SIG-M5 (cell line): ENCODE measurements around the gene HSF4.

Experiments
- DNase-seq: peaks from one replicate; lab custom pipeline; 2025; lab: John Stamatoyannopoulos, UW

The HSF4 gene

DNA sequence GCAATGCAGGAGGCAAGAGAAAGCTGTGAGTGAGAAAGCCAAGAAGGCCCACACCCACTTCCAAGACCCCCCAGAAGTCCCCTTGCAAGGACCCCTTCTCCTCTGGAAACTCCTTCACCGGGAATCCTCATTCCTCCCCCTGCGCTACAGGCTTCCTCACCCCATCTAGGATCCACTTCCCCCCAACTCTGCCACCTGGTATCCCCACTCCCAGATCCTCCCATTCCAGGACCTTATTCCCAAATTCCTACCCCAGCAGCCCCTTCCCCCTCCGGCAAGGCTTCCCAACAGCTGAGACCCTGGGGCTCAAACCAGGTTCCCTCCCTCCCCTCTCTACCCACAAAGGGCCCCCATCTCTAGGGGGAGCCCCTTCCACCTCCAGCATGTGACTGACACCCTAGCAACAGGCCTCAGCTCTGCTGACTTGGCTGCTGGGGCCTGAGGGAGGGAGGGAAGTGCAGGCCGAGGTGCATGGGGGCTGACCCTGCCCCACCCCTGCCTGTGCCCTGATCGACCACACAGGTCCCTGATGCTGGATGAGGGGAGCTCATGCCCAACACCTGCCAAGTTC lies 2.1 kb downstream of the HSF4 start:
- no peak for DNase-seq

GRCh38 chr16:67167588-67167987 lies 3.0 kb downstream of the HSF4 start:
- DNase-seq, result no peak

DNA sequence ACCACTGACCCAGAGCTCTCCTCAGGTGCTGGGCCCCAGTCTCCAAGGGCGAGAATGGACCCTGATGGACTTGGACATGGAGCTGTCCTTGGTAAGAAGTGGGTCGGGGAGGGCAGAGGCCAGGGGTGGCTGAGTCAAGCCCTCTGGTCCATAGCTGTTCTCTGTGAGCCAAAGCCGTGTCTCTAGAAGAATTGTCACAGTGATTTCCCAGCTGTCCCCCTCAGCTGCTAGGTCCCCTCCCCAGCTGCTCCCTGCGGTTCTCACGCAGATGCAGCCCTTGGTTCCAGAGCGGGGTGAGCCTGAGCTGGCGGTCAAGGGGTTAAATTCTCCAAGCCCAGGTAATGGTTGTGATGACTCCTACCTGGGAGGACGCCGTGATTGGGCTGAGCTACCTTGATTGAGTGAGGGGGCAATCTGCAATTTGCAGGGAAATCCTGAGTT lies 4.5 kb downstream of the HSF4 start:
- no peak for DNase-seq

DNA sequence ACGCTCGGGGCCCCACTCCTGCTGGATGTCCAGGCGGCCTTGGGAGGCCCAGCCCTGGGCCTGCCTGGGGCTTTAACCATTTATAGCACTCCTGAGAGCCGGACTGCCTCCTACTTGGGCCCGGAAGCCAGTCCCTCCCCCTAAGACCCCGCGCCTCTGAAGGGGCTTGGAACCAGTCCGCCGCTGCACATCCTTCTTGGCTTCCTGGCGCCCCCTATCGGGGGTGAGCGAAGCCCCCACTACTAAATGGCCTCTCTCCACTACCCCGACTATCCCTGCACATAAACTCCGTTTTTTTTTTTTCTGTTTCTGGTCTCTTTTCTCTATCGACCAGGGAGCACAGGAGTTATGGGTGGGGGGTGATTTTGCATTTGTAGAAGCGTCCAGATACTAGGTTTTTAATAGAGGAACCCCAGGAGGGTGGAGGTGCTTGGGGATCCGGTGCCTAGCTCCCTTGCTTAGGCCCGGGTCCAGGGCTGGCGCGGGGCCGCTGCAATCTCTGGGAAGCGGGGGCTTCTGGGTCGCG lies 5.2 kb downstream of the HSF4 start:
- no peak for DNase-seq

- DNase-seq, result no peak
Observed at GRCh38 chr16:67170168-67170948, 5.8 kb downstream of the HSF4 start, which contains the start of gene NOL3. NOL3 (plus strand) TSS chr16:67170538.

DNA sequence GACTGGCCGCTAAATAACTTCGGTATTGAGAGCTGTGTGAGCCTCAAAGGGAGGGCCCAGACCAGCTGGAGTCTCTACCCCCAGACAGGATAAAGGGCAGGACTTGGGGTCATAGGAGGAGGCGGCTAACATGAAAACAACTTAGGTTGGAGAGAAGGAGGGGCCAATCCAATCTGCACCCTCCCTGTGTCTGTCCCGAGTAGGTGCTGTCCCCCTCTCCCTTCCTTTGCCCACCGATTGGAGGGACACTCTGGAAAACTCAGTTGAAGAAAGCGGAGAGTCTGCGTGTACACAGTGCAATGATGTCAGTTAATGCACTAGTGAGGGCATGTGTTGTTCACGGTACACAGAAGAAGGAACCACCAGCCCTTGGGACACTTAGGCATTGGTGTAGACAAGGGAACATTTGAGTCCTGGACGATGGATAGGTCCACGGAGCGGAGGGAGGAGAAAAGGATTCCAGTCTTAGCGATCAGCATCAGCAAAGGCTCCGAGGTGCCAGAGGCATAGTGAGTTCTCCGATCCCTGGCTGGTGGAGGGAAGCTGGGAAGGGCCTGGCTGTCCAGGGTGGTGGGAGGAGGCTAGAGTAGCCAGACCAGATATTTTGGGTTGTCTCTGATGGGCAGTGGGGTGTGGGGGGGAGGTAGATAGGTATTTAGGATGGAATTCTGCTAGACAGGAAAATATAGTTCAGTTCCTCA lies 6.6 kb downstream of the HSF4 start:
- DNase-seq, result no peak

GRCh38 chr16:67173323-67173722 lies 8.8 kb downstream of the HSF4 start:
- DNase-seq, result no peak

DNA sequence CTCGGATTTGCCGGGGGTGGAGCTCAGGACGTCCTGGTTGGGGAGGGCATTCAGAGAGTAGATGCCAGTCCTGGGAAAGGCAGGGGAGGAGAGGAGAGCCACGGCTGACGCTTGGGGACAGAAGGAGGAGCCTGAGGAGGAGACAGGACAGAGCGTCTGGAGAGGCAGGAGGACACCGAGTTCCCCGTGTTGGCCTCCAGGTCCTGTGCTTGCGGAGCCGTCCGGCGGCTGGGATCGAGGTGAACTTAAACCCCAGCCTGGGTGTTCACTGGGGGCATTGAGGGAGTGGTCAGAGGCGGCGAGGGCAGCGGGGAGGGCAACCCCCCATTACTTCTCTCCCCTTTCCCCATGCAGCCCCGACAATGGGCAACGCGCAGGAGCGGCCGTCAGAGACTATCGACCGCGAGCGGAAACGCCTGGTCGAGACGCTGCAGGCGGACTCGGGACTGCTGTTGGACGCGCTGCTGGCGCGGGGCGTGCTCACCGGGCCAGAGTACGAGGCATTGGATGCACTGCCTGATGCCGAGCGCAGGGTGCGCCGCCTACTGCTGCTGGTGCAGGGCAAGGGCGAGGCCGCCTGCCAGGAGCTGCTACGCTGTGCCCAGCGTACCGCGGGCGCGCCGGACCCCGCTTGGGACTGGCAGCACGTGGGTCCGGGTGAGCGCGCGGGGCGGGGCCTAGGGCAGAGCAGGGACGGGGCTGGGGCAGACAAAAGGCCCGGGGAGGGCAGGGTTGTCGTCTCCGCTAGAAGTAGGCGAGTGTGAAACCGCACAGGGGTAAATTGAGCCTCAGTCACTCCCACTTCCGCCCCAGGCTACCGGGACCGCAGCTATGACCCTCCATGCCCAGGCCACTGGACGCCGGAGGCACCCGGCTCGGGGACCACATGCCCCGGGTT lies 9.5 kb downstream of the HSF4 start:
- DNase-seq, result no peak

- DNase-seq, result no peak
Observed at GRCh38 chr16:67174706-67175231, 10.2 kb downstream of the HSF4 start.

DNA sequence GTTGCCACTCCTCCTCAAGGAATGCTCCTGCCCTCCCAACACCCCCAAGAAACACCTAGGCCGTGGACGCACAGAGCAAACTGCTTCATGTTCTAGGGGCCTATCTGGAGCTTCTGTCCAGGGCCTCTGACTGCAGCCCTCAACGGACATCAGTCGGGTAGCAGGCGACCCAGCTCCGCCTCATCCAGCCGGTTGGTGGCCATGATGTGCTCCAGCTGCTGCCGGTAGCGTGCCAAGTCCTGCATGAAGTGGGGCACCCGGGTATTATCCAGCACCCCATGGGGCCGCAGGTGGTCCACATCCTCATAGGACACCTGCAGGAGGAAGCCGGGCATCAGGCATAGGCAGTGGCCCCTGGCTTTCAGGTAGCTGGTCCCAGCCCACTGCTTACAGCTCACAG lies 12.1 kb downstream of the HSF4 start:
- no peak for DNase-seq

DNA sequence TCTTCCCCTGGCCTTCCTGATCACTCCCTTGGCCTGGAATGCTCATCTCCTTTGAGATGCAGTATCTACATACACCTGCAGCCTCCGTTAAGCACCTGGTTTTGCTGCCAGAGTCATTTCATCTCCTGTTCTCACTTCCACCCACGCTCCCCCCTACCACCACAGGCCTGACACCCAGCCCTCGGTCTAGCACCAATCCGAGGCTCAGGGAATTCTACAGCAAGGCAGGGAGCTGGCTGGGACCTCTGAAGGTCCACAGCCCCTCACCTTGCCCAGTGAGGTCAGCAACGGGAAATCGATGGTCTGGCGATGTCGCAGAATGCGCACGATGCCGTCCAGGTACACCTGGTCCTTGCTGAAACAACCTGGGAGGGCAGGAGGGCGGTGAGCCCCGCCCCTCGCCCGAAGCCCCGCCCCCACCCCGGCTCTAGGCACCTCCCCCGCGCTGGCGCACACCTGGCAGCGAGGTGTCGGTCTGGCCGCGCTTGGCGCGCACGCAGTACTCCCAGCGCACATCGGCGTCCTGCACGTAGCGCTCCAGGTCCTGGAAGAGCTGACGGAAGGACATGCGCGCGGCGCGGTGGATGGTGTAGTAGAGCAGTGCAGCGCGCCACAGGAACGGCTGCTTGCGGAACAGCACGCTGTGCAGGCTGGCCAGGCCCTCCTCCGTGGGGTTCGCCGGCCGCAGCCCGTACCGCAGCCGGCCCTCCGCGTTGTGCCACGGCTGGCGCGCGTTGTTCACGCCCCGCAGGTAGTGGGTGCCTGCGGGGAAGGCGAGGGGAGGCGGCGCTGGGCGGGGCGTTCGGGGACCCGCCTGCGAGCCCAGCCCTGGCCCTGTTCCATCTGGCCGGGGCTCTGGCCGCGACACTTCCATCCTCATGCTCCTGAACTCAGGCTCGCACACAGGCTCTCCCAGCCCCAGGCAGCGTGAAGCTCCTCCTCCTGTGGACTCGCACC lies 13.5 kb downstream of the HSF4 start:
- DNase-seq, result no peak

- DNase-seq, result no peak
Observed at GRCh38 chr16:67179421-67180080, 15.0 kb downstream of the HSF4 start.

DNA sequence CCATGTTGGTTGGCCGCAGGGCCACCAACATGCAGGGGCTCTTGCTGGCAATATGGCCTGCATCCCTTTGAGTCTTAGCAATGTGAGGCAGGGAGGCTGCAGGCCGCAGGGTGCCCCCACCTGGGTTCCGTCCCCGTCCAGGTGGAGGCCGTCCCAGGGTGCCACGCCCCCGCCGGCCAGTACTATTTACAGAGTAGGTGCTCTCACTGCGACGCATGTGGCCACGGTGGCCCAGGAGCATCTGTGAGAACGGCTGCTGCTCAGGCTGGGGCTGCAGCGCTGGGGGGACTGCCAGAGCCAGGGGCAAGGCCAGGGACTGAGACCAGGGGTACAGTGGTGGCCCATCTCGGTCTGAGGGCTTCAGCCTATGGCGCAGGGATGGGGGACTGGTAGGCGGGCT lies 15.6 kb downstream of the HSF4 start:
- no peak for DNase-seq

DNA sequence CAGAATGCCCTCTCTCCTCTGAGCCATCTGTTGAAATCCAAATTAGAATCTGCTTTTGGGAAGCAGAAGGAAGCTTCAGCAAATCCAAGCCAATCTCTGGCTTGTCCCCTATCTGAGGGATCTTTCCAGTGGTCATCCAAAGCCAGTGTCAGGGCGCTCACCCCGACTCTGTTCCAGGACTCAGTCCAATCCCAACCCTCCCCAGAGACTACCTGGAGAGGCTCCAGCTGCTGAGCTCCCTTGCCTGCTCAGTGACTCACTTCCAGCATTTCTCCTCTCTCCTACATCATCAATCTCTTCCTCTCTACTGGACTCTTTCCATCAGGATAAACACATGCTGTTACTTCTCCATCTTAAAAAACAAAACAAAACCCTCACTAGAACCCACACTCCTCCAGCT lies 16.8 kb downstream of the HSF4 start:
- no peak for DNase-seq

DNA sequence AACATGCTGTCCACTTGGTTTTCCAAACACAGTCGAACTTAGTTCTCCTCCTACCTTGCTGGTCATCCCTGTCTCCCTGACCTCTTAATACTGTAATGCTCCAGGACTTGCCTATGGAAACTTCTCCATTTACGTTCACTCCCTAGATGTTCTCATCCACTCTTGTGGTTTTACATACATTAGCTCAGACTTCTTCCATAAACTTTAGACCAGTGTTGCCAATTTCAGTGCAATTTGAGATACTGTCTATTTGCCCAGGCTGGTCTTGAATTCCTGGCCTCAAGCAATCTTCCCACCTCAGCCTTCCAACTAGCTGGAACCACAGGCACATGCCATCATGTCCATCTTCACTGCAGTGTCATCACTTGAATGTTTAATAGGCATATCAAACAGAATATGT lies 17.7 kb downstream of the HSF4 start:
- DNase-seq, result no peak

DNA sequence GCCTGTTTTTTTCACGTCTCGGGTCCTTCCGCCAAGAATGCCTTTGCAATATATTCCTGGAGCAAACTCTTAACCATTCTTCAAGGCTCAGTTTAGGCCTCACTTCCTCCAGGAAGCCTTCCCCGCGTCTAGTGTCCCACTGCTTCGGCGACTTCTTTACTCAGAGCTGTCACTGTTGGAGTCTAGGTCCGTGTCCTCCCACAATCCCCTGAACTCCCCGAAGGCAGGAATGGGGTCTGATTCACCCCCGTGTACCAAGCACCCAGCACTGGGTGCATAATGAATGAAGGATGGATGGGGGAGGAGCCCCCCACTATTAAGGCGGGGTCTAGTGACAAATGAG lies 18.7 kb downstream of the HSF4 start:
- DNase-seq, result no peak

DNA sequence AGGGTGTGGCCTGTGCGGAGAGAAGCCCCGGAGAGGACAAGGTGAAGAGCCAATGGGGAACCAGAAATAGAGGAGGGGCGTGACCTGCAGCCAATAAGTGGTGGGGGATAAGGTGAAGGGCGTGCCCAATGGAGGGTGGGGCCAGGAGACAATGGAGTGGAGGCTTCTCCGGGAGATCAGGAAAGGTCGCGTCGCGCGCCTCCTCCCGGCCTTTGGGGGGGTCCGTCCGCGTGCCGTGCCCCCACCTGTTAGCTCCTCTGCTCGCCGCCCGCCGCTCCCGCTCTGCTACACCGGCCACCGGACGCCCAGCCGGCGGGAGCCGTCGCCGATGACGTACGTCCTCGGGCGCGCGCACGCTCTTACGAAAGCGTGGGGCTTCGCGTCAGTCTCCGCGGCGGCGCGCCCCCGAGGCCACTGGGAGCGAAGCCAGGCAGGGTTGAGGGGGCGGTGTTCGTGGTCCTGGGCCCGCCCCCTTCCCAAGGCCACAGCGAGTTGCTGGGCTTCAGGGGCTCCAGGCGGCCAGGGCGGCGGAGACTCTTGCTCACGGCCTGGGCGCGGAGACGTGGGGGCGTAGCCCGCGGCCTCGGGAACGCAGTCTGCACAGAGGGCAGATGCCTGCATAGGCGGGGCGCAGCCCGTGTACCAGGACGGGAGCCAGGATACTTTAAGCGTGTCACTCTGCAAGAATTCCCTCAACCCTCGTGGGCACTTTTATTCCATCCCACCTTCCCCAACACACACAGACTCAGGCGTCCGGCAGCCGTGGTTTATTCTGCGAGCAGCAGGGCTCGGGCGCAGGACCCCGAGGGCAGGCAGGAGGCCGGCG lies 19.3 kb downstream of the HSF4 start, which contains the start of gene MATCAP1:
Gene MATCAP1 (minus strand): TSS at position 337 of the 826 bp plus-strand sequence. CDS start 3,353 bp downstream, outside the sequence.
- peak; percentile 91 for DNase-seq

DNA sequence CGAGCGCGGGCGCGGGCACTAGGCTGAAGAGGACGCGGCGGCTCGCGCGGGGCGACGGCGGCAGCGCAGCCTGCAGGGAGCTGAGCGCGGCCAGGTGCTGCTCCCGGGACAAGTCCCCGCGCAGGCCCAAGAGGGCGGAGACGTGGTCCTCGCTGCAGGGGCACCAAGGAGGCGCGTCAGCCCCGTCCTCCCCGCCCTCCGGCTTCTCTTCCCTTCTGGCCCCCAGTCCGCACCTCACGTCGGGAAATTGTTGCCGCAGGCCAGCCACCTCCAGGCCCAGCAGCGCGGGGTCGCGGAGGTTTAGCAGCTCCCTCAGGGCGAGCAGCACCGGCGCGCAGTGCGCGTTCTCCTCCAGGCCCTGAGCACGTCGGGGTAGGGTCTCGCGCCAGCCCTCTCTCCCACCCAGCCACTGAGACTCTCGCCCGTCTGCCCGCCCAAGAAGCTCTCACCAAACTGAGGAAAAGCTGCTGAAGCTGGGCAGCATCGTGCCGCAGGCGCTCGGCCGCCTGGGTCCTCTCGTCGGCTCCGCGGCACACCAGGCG lies 20.0 kb downstream of the HSF4 start:
- no peak for DNase-seq
